ENCODE measurements around the gene HINFP. TPM values are rescaled to one million over a fixed set of nuclear protein-coding genes. Genes with fewer than 3 reads are reported as not detected.

HINFP gene
- total and polyA plus RNA-seq, 2 of the 8 experiments (the other 6 are each of a cell fraction or from before 2014, with no cell fraction given) = 35.0 to 37.3 TPM

DNA sequence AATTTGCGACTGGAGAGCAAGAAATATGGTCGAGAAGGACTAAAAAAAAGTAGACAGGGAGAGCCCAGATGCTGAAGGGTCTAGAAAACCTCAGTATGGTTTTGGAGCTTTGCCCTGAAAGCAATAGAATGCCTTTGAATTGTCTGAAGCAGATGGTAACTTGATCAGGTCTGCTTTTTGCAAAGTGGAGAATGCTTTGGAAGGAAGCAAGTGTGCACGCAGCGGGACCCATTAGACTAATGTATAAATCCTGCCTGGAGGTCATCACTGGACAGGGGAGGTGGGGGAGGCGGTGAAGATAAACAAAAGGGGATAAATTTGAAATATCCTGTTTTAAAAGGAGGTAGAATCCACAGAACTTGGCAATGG is 757 bp upstream of the HINFP start:
- H3K27me3 ChIP-seq (replicated peaks in 1 of 4; ENCODE audit: control insufficient read depth in 3 of 4, extremely low read depth in 1 of 4, insufficient read depth in 3 of 4, low read length in 3 of 4) = no peaks in the 10 kb centered on the region
- H3K79me2 ChIP-seq (ENCODE audit: control insufficient read depth in 1 of 2, insufficient read depth in 2 of 2, low read length in 2 of 2) = peaks cover 7 to 24% of the 10 kb centered on the region in 2 experiments
- H3K23me2 ChIP-seq (ENCODE audit: low read depth, low read length) = peaks cover 5% of the 10 kb centered on the region; the same call in 1 of the 2 replicates
- H2BK15ac ChIP-seq (ENCODE audit: low read length) = peak overlapping the region; percentile 63; the same call in 1 of the 2 replicates
- H4K8ac ChIP-seq (ENCODE audit: extremely low read depth, insufficient read depth, low read length) = no peak overlapping the region
- peak overlapping the region; percentile 40; the same call in 1 of the 2 replicates for H3K27ac ChIP-seq (ENCODE audit: low read depth, low read length)
- H2AK5ac ChIP-seq (ENCODE audit: low read depth, low read length) = peak overlapping the region; percentile 25; the same call in 1 of the 2 replicates
- no peak overlapping the region for H3K14ac ChIP-seq (ENCODE audit: insufficient read length)
- H4K20me1 ChIP-seq (replicated peaks in 1 of 2; ENCODE audit: control insufficient read depth in 1 of 2, insufficient read depth in 2 of 2, low read length in 2 of 2) = peaks cover 0 to 7% of the 10 kb centered on the region in 2 experiments
- H4K5ac ChIP-seq (ENCODE audit: insufficient read length, low read depth, low read length) = peak overlapping the region; percentile 85
- H3K4me3 ChIP-seq (ENCODE audit: extremely low read depth in 1 of 4, insufficient read depth in 2 of 4, low read depth in 3 of 4, low read length in 4 of 4) = peak overlapping the region; percentile 50 to 91 (median 58)
- H2BK120ac ChIP-seq (replicated peaks; ENCODE audit: low read depth, low read length) = peak overlapping the region; percentile 3
- no peak overlapping the region for H3K23ac ChIP-seq (ENCODE audit: insufficient read length)
- H4K91ac ChIP-seq (replicated peaks; ENCODE audit: insufficient read length, low read length) = no peak overlapping the region
- FAIRE-seq (no peak), DNase-seq (ENCODE audit: low read depth in 1 of 2, low spot score in 2 of 2) (no peak)
- peak overlapping the region; percentile 70 to 74 for H3K4me2 ChIP-seq (ENCODE audit: insufficient read depth in 1 of 2, low read depth in 2 of 2, low read length in 2 of 2)
- H3K4me1 ChIP-seq (replicated peaks in 1 of 4; ENCODE audit: control insufficient read depth in 3 of 4, insufficient read depth in 4 of 4, low read length in 3 of 4) = peaks cover 4 to 10% (median 6%) of the 10 kb centered on the region in 4 experiments; a peak in 6 of 7 replicates
- peak overlapping the region; percentile 70 for H2AFZ ChIP-seq (ENCODE audit: low read length)
- peak overlapping the region; percentile 17 for H3K56ac ChIP-seq (replicated peaks; ENCODE audit: insufficient read length, low read depth, low read length)
- peak overlapping the region in 3 of 4 experiments; percentile 52 to 66 (median 60); a peak in 5 of 7 replicates for H3K9ac ChIP-seq (replicated peaks in 1 of 4; ENCODE audit: extremely low read depth in 1 of 4, low read depth in 3 of 4, low read length in 3 of 4)
- peaks cover 7% of the 10 kb centered on the region; the same call in 1 of the 2 replicates for H3K79me1 ChIP-seq (ENCODE audit: low read depth, low read length)
- POLR2A ChIA-PET (ENCODE audit: partially characterized antibody) = interaction anchor here (0.9 to 4.9 kb wide), 14 partner anchors 9 to 200 kb away, joined by 3 to 42 read pairs (median 5); partner anchors contain the start of genes ABCG4, C2CD2L, CBL and DPAGT1
- H3K36me3 ChIP-seq (ENCODE audit: control insufficient read depth in 2 of 4, insufficient read depth in 4 of 4, low read length in 3 of 4) = peaks cover 0 to 7% (median 4%) of the 10 kb centered on the region in 4 experiments; a peak in 3 of 8 replicates
- no peak overlapping the region for H2BK20ac ChIP-seq (ENCODE audit: low read length)
- 74% methylated on average over 5 of the region's 5 CpGs; no CpG with 5 or more reads in 1 of the 2 experiments for WGBS, 2 experiments (ENCODE audit: extremely low coverage in 1 of 2, insufficient coverage in 1 of 2, insufficient read length in 1 of 2, insufficient replicate concordance in 2 of 2, low coverage in 1 of 2, low lambda C conversion rate in 2 of 2, missing lambda C conversion rate in 1 of 2)
- no peak overlapping the region for H2BK5ac ChIP-seq (ENCODE audit: low read depth, low read length)
- H2BK12ac ChIP-seq (ENCODE audit: low read depth, low read length) = peak overlapping the region; percentile 83
- no peaks in the 10 kb centered on the region for H3K9me3 ChIP-seq (ENCODE audit: insufficient read depth in 2 of 2, low read depth in 1 of 2, low read length in 1 of 2)
- CTCF ChIA-PET (ENCODE audit: partially characterized antibody) = interaction anchor here (1.1 to 4.9 kb wide), 3 partner anchors 13 to 35 kb away, joined by 3 to 26 read pairs (median 4); partner anchors contain the start of genes C2CD2L and HMBS
- peak overlapping the region; percentile 49; the same call in 1 of the 2 replicates for H3K18ac ChIP-seq (ENCODE audit: extremely low read depth, low read length)
- peak overlapping the region; percentile 61 for H3K4ac ChIP-seq (replicated peaks; ENCODE audit: insufficient read length, low read depth, low read length)
- TF ChIP-seq RNF2 (IDR thresholded peaks at IDR 0.05; ENCODE audit: borderline replicate concordance, low read depth, low read length, missing control alignments, poor library complexity, severe bottlenecking) = no peak
- TF ChIP-seq SUZ12 (IDR thresholded peaks at IDR 0.05; ENCODE audit: low read length) = no peak
- no peak for TF ChIP-seq KDM1A (IDR thresholded peaks at IDR 0.05; ENCODE audit: borderline replicate concordance, low read length)
- TF ChIP-seq JUN (IDR thresholded peaks at IDR 0.05; ENCODE audit: low read depth, low read length) = no peak
- no peak for TF ChIP-seq SP4 (IDR thresholded peaks at IDR 0.05; ENCODE audit: low read length)
- TF ChIP-seq BRCA1 (IDR thresholded peaks at IDR 0.05; ENCODE audit: low read depth, low read length) = no peak
- TF ChIP-seq RFX5 (IDR thresholded peaks at IDR 0.05; ENCODE audit: borderline replicate concordance, low read depth, low read length) = no peak
- TF ChIP-seq EGR1 (IDR thresholded peaks at IDR 0.05; ENCODE audit: borderline replicate concordance, low read depth, low read length) = no peak
- no peak for TF ChIP-seq CBX5 (IDR thresholded peaks at IDR 0.05; ENCODE audit: low read depth, low read length)
- no peak for TF ChIP-seq PHF8 (conservative IDR thresholded peaks at IDR 0.05; ENCODE audit: low read depth, low read length)
- no peak for TF ChIP-seq MAFK (IDR thresholded peaks at IDR 0.05; ENCODE audit: low read depth, low read length)
- no peak for TF ChIP-seq EP300 (IDR thresholded peaks at IDR 0.05; ENCODE audit: borderline replicate concordance in 1 of 2, low read depth in 2 of 2, low read length in 2 of 2)
- no peak for TF ChIP-seq POLR2AphosphoS5 (IDR thresholded peaks at IDR 0.05; ENCODE audit: low read depth, low read length)

All from H1 (cell line).